Posterior cingulate gyrus (tissue), 11 donors: ENCODE results near the gene MINPP1.

ENCODE experiments used
- DNase-seq, 10 donors: peaks; one replicate each; pipeline versions ENCODE4 v3.0.0 to v3.0.0-alpha.2; 2020 to 2021; ENCODE audit warnings: mixed read lengths in 3 of 10
- intact Hi-C: fragments of 100-400 bp; cut with DNase I; formaldehyde crosslinking; loops from one replicate; pipeline ENCODE4 v1.15.1; 2023

The MINPP1 gene

DNA sequence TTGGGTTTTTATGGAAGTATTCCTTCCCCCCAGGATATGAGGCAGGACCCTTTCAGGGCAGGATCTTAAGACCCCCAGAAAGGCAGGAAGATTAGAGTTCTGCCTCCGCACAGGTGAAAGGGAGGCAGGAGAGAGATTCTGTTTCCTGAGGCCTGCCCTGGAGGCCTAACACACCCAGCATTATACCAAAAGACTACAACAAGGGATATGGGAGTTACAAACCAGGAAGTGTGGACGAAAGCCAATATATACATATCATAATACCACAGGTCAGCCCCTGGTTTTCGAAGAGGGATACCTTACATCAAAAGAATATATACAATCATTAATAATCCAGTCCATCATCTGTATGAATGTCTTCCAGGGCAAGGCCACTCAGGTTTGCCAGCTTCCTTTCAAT is 14.2 kb downstream of the MINPP1 start:
- DNase-seq, result no peak
- intact Hi-C loops, result no loop called here

DNA sequence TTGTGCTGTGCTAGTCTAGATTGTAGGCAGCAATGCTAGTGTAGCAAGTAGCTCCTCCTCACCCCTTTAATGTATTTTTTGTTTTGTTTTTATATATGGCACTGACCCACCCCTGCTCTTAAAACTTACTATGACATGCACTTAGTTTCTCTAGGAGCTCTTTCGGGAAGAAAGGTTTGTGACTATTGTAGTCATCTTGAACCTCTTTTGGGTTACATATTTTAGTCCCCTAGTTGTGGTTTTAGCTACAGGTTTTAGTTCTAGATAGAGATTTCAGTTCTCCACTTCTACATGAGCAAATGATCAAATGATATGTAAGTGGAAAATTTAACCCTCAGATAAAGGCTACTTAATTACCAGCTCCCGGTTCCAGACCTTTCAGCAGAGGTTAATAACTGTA is 14.9 kb downstream of the MINPP1 start:
- intact Hi-C loops, result no loop called here

DNA sequence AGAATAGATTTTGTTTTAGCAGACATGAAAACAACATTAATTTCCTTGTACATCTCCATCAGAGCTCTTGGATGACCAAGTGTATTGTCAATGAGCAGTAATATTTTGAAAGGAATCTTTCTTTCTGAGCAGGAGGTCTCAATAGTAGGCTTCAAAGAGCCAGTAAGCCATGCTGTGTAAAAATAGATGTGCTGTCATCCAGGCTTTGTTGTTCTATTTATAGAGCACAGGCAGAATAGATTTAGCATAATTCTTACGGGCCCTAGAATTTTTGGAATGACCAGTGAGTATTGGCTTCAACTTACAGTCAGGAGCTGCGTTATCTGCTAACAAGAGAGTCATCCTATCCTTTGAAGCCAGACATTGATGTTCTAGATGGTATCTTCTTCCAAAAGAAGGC is 19.0 kb downstream of the MINPP1 start:
- intact Hi-C loops, result no loop called here
- DNase-seq, result no peak

More for the DNA sequence above, 14.9 kb downstream of the MINPP1 start:
- DNase-seq, result no peak

DNA sequence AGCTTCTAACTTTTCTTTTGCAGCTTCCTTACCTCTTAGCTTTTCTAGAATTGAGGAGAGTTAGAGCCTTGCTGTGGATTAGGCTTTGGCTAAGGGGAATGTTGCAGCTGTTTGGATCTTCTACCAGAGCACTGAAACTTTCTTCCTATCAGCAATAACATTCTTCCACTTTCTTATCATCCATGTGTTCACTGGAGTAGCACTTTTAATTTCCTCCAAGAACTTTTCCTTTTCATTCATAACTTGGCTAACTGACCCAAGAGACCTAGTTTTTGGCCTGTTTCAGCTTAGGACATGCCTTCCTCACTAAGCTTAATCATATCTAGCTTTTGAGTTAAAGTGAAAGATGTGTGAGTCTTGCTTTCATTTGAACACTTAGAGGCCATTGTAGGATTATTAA is 19.6 kb downstream of the MINPP1 start:
- no peak for DNase-seq
- intact Hi-C loops, result no loop called here

DNA sequence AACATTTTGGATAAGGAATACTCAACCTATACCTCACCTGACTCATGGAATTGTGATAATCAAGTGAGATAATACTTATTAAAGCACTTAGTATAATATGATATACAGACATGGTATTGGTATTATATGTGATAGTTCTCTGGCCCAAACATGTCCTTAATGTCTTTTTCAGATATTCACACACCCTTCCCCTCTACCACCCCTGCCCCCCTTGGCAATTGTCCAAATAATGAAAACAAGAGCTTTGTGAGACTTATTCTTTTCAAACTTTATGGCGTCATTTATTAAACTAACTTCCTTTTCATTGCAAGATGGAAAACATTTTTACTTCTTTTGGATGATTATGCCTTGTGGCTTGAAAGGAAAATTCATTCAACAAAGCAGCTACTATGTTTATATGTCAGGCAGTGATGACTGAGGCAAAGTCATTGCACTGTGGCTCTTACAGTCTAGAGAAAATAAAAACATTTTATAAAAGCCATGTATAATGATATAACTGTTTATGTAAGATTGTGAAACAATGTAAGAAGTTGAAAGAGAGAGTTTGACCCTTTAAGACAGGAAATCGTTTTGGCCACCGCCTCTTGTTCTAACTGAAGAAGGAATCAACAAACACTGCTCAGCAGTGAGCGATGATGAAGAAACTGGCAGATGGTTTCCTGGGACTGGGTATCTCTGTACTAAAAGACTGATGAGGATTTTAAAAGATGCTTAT is 27.4 kb downstream of the MINPP1 start:
- DNase-seq, result no peak
- intact Hi-C loops, result loop anchor here (5.0 to 10.0 kb wide), 2 partner anchors 123 to 240 kb away; partner anchors contain the start of gene PAPSS2

DNA sequence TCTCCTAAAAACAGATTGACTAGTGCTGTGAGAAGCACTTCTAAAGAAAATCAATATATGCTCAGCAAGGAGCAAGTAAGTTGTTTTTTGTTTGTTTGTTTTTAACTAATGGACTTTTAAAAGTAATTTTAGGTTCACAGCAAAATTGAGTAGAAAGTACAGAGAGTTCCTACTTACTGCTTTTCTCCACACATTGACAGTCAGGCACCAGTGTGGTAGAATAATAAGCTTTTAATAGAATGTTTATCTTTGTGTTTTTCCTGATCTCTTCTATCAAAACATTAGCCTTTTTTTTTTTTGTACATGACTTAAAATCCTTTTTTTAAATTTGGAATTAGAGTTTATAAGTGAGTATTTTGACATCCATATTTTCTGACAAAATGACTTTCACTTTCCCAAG is 28.0 kb downstream of the MINPP1 start:
- intact Hi-C loops, result loop anchor here (5.0 to 10.0 kb wide), 2 partner anchors 122 to 240 kb away; partner anchors contain the start of gene PAPSS2

DNA sequence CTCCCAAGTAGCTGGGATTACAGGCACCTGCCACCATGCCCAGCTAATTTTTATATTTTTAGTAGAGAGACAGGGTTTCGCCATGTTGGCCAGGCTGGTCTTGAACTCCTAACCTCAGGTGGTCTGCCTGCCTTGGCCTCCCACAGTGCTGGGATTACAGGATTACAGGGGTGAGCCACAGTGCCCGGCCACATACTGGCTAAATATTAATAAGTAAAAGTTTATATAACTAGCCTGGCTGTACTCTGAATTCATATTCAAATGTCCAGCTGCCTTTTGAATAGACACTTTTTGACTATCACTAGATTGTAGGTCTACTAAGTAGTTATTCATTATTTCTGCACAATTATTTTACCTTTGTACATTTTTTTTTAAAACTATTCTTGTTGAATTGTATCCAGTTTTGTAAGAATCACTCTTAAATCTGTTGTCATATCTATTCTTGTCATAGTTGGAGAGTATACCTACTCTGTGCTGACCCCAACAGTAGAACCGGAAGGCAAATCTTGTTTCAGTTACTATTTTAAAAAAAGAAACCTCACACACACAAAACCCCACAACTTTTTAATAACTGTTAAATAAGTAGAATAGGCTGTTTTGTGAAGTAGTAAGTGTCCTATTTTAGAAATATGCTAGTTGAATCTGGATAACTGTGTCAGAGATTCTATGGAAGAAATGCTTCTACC is 29.6 kb downstream of the MINPP1 start:
- DNase-seq, result peak in 1 of 10 donors; percentile 28
- intact Hi-C loops, result loop anchor here (5.0 to 10.0 kb wide), 2 partner anchors 120 to 238 kb away; partner anchors contain the start of gene PAPSS2

More for the DNA sequence above, 28.0 kb downstream of the MINPP1 start:
- DNase-seq, result no peak

DNA sequence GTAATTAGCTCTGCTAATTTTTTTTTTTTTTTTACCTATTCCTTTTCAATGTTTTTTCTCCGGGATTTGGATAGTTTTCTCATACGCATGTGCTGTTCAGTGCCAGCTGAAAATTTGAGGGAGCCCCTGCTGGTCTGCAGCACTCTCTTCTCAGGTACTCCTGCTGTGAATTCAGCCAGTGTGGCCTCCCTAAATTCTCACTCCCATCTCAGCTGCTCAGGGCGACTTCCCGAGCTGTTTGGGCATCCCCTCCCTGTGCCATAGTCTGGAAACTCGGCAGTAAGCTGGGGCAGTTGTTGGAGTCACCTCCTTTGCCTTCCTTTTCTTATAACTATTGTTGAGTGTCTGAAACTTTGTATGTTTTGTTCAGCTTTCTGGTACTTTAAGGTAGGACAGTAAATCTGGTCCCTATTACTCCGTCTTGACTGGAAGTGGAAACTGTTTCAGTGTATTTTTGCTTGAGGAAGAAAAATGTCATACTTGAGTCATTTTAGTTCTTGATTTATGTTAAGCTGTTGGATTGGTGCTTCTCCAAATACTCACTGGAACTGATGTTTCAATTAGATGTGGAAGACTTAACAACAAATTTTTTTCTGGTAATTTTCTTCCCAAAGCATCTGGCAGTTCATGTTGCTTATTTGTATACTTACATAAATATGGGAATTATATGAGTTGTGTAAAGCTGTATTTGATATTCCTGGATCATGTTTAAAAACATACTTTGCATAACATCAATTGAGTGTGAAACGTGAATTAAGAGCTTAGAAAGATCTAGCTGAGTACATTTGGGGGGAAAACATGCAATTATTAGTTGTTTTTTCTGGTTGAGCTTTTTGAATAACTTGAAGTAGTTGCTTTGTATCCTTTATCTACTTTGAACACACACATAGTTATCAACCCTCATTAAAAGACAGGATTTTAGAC is 33.7 kb downstream of the MINPP1 start:
- intact Hi-C loops, result loop anchor here (10.0 kb wide), 1 partner anchor 116 kb away; the partner anchor contains the start of gene PAPSS2
- DNase-seq, result no peak

DNA sequence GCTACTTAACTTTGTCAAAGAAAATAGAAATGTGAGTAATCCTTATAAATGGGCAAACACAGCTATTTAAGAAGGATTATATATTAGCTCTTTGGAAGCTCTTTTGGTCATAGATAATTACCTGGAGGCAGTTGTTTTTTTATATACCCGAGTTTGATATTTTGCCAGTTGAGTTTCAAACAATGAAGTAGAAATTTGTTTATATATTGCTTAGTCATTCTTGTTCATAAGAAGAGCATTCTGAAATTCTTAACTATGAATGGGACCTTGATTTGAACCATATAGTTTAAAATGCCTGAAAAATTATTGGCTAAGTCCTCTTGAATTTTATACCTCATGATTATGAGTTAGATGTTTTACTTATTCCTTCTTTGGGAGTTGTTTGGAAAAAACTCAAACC is 36.4 kb downstream of the MINPP1 start:
- intact Hi-C loops, result loop anchor here (10.0 kb wide), 1 partner anchor 194 kb away; no protein-coding TSS in a partner anchor
- DNase-seq, result no peak

DNA sequence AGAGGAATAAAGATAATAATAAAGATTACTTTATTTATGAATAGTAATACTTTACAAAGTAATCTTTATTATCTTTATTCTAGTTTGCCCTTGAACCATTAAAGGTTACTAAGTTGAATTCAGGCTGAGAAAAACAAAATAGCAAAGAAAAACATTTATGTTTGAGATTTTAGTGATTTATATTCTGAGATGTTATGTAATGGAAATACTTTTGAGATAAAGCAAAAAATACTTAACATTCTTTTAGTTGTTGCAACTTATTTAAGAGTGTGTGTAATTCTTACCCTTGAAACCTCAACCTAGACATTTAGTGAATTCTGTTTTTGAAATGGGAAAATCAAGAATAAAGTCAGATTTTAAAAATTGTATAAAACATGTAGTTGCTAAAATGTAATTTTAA is 40.0 kb downstream of the MINPP1 start:
- intact Hi-C loops, result loop anchor here (10.0 kb wide), 1 partner anchor 190 kb away; no protein-coding TSS in a partner anchor
- no peak for DNase-seq

DNA sequence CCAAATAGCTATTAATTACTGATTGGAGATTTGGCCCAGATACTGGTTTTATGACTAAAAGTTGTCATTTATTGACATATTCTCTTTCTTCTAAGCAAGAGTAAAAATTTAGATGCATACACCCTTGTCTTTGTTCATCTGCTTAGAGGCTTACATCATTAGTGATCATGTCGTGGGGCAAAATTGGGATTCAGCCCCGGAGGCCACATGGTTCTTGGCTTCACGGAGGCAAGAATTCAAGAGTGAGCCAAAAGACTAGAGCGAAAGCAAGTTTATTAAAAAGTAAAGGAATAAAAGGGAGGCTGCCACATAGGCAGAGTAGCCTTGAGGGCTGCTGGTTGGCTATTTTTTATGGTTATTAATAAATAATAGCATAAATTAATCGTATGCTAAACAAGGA is 41.1 kb downstream of the MINPP1 start:
- intact Hi-C loops, result loop anchor here (10.0 kb wide), 1 partner anchor 189 kb away; no protein-coding TSS in a partner anchor

DNA sequence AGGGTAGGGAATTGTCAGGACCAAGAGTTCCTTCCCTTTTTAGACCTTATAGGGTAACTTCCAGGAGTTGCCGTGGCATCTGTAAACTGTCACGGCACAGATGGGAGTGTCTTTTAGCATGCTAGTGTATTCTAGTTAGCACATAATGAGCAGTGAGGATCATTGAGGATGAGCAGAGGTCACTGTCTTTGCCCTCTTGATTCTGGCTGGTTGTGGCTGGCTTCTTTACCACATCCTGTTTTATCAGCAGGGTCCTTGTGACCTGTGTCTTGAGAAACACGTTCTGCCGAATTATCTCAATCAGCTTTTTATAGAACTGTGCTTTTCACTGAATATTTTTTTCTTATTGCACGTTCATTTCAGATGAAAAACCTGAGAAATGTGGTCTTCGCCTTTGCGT is 41.5 kb downstream of the MINPP1 start:
- DNase-seq, result no peak
- intact Hi-C loops, result loop anchor here (10.0 kb wide), 1 partner anchor 189 kb away; no protein-coding TSS in a partner anchor

More for the DNA sequence above, 41.1 kb downstream of the MINPP1 start:
- DNase-seq, result no peak

DNA sequence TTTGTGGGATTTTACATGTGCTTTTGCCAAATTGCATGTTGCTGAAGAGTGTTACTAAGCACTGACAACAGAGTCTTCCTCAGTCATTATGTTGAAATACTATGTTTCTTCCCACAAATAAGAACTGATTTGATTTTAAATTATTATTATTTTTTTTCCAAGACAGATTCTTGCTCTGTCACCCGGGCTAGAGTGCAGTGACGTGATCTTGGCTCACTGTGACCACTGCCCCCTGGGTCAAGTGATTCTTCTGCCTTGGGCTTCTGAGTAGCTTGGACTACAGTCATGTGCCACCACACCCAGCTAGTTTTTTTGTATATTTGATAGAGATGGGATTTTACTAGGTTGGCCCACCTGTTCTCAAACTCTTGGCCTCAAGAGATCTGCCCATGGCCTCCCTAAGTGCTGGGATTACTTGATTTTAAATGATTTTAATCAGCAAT is 42.3 kb downstream of the MINPP1 start:
- DNase-seq, result no peak
- intact Hi-C loops, result loop anchor here (10.0 kb wide), 1 partner anchor 188 kb away; no protein-coding TSS in a partner anchor

DNA sequence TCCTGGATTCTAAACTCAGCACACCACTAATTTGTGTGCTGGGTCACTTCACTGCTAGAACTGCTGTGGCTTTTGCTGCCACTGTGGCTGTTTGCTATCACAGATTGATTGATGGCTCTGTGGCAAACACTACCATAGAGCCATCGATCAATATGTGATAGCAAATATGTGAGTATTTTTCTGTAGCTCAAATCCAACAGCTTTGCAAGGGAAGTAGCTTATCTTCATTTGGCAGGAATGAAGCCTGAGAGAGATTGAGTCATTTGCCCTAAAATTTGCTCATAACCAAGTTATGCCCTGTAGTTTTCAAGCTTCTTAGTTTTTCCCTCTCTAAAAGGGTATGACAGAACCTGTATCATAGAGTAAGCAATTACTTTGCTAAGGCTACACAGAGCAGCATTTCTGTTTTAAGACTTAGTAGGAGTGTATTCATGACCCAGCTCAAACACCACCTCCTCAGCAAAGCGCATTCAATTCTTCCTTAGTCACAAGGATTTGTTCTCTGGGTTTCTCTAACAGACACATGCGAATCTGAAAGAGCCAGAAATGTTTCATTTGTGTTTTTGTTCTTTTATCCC is 43.1 kb downstream of the MINPP1 start:
- intact Hi-C loops, result loop anchor here (10.0 kb wide), 1 partner anchor 187 kb away; no protein-coding TSS in a partner anchor
- DNase-seq, result no peak

DNA sequence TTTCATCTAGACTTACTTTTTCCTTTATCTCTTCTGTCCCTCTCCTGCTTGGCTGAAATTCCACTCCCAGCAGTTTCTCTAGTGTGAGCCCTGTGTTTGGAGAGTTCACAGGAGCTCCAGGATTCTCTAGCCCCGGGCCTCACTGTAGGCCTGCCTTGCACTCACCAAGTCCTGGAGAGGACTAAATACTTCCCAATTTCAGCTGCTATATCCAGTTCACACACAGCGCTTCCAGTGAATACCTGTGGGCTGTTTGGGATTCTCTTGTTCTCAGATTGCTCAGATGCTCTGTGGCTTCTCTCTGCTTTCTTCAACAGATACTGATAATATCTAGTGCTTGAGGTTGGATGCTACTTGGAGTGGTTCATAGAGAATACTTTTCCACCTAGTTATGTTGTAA is 46.0 kb downstream of the MINPP1 start:
- no peak for DNase-seq
- intact Hi-C loops, result no loop called here

DNA sequence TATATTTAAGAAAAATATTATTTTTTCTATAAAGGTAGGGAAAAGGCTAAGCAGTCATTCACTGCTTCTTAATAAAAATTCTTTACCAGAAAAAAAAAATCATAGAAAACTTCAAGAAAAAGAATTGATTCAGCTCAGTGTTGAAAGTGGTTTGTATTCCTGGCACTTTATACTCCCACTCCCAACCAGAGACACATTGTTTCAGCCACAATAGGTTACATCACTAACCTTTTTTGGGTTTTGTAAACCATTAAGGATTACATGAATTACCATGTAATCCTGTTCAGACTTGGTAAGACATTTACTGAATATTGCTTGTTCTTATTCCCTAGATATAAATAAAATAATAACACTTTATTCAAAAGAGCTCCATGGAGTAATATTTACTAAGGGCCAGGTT is 46.6 kb downstream of the MINPP1 start:
- no peak for DNase-seq
- intact Hi-C loops, result no loop called here

DNA sequence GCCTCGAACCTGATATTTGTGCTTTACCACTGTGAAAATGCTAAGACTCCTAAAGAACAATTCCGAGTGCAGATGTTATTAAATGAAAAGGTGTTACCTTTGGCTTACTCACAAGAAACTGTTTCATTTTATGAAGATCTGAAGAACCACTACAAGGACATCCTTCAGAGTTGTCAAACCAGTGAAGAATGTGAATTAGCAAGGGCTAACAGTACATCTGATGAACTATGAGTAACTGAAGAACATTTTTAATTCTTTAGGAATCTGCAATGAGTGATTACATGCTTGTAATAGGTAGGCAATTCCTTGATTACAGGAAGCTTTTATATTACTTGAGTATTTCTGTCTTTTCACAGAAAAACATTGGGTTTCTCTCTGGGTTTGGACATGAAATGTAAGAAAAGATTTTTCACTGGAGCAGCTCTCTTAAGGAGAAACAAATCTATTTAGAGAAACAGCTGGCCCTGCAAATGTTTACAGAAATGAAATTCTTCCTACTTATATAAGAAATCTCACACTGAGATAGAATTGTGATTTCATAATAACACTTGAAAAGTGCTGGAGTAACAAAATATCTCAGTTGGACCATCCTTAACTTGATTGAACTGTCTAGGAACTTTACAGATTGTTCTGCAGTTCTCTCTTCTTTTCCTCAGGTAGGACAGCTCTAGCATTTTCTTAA is 47.7 kb downstream of the MINPP1 start:
- DNase-seq, result no peak
- intact Hi-C loops, result no loop called here

DNA sequence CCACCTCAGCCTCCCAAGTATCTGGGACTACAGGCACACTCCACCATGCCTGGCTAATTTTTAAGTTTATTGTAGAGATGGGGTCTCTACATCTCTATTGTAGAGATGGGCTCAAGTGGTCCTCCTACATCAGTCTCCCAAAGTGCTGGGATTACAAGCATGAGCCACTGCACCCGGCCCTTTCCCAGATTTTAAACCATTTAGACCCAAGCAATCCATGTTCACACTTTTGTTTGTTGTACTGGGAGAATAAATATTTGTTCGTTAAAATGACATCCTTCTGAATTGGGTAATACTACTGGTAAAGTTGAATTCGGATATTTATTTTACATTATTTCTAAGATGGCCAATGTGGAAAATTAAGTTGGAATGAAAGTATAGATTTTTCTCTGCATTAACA is 52.7 kb downstream of the MINPP1 start:
- DNase-seq, result no peak
- intact Hi-C loops, result no loop called here

DNA sequence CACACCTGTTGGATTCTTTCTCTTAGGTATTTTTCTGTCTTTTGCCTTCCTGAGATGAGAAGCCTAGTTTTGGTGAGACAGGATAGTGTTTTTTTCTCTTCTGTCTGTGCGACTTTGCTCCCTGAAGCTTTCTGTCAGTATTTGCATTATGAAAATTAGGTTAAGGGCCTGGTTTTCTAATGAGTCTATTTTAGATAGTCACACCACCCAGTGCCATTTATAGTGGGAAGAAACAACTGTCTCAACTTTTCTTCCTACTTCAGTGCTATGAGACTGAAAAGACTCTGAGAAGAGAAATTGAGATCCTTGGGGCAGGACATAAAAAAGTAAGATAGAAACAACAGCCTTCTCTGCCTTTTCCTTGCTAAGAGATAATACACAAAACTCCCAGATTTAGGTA is 53.6 kb downstream of the MINPP1 start:
- intact Hi-C loops, result no loop called here
- no peak for DNase-seq
